Peyer's patch (tissue), 4 donors: Measurements from ENCODE around the gene SHISA5. TPM values are rescaled to one million over a fixed set of nuclear protein-coding genes. Genes with fewer than 3 reads are reported as not detected.

Source experiments
- DNase-seq, 3 donors: peaks; one replicate each; pipeline ENCODE4 v3.0.0-alpha.2; 2017 to 2019
- H3K27ac ChIP-seq, 4 donors: fragments of 200-600 bp; sonication (generic); one replicate each; pipeline ENCODE4 v1.5.1; 2016 to 2019
- H3K27me3 ChIP-seq, 2 donors: fragments of 200-600 bp; sonication (generic); one replicate each; pipeline ENCODE4 v1.5.1; 2019
- H3K36me3 ChIP-seq, 3 donors: fragments of 200-600 bp; sonication (generic); one replicate each; pipeline ENCODE4 v1.5.1; 2016 to 2019
- H3K4me1 ChIP-seq, 4 donors: fragments of 200-600 bp; sonication (generic); one replicate each; pipeline ENCODE4 v1.5.1; 2016 to 2019
- H3K4me3 ChIP-seq, 4 donors: fragments of 200-600 bp; sonication (generic); 1 replicate in 3 of 4; 2 replicates in 1 of 4; pipeline ENCODE4 v1.5.1; 2016 to 2019; ENCODE audit warnings: mild to moderate bottlenecking in 1 of 4
- H3K9me3 ChIP-seq, 4 donors: fragments of 200-600 bp; sonication (generic); one replicate each; pipeline ENCODE4 v1.5.1; 2016 to 2019; ENCODE audit warnings: mild to moderate bottlenecking in 1 of 4
- POLR2A ChIP-seq, 2 donors: fragments of 450-650 bp; IDR thresholded peaks; one replicate each; pipeline ENCODE4 v1.5.1; 2017; ENCODE audit warnings: antibody characterized with exemption in 2 of 2, mild to moderate bottlenecking in 2 of 2, moderate library complexity in 2 of 2
- total RNA-seq, 4 donors: library from RNA; depleted of rRNA; stranded (reverse); fragments of >200 nt; gene quantifications; one replicate each; pipeline ENCODE4 v1.1.0, GENCODE V29; 2016
- TF ChIP-seq, protein P1 (sequence below), 6 experiments: fragments of 450-650 bp in 4 of 6; fragments of 200-600 bp in 2 of 6; sonication (generic) in 1 of 6; IDR thresholded peaks; one replicate each; pipeline ENCODE4 v1.5.1; 2017 to 2019; ENCODE audit warnings: antibody characterized with exemption in 6 of 6, mild to moderate bottlenecking in 3 of 6, moderate library complexity in 1 of 6

SHISA5 gene
- total RNA-seq, 4 donors from 2014 or later, result 60.2 to 149 (median 110) TPM

- H3K4me3 ChIP-seq, result peak overlapping the region; percentile 78 to 99 (median 86)
- TF ChIP-seq POLR2A (IDR thresholded peaks at IDR 0.05), result peak; percentile 57 to 64
- TF ChIP-seq, protein P1, sequence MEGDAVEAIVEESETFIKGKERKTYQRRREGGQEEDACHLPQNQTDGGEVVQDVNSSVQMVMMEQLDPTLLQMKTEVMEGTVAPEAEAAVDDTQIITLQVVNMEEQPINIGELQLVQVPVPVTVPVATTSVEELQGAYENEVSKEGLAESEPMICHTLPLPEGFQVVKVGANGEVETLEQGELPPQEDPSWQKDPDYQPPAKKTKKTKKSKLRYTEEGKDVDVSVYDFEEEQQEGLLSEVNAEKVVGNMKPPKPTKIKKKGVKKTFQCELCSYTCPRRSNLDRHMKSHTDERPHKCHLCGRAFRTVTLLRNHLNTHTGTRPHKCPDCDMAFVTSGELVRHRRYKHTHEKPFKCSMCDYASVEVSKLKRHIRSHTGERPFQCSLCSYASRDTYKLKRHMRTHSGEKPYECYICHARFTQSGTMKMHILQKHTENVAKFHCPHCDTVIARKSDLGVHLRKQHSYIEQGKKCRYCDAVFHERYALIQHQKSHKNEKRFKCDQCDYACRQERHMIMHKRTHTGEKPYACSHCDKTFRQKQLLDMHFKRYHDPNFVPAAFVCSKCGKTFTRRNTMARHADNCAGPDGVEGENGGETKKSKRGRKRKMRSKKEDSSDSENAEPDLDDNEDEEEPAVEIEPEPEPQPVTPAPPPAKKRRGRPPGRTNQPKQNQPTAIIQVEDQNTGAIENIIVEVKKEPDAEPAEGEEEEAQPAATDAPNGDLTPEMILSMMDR (IDR thresholded peaks at IDR 0.05), result no peak
- DNase-seq, result peak in 2 of 3 donors; percentile 76 to 80
- H3K27me3 ChIP-seq, result no peaks in the 10 kb centered on the region
- peaks cover 0 to 12% (median 0%) of the 10 kb centered on the region in 3 donors for H3K36me3 ChIP-seq
- no peaks in the 10 kb centered on the region for H3K9me3 ChIP-seq
- peaks cover 0 to 52% (median 10%) of the 10 kb centered on the region in 4 donors for H3K4me1 ChIP-seq
- peak overlapping the region; percentile 73 to 98 (median 88) for H3K27ac ChIP-seq
Observed at GRCh38 chr3:48428572-48429316, 75.2 kb downstream of the SHISA5 start.

- H3K27ac ChIP-seq, result peak overlapping the region; percentile 73 to 98 (median 88)
- H3K4me1 ChIP-seq, result peaks cover 0 to 46% (median 10%) of the 10 kb centered on the region in 4 donors
- no peak for DNase-seq
- H3K27me3 ChIP-seq, result no peaks in the 10 kb centered on the region
- peak overlapping the region in 3 of 4 donors; percentile 78 to 99 (median 82) for H3K4me3 ChIP-seq
- H3K36me3 ChIP-seq, result peaks cover 0 to 19% (median 0%) of the 10 kb centered on the region in 3 donors
- no peak for TF ChIP-seq POLR2A (IDR thresholded peaks at IDR 0.05)
- TF ChIP-seq, protein P1 (IDR thresholded peaks at IDR 0.05), result no peak
- no peaks in the 10 kb centered on the region for H3K9me3 ChIP-seq
Observed at GRCh38 chr3:48428088-48428571, 75.8 kb downstream of the SHISA5 start.

DNA sequence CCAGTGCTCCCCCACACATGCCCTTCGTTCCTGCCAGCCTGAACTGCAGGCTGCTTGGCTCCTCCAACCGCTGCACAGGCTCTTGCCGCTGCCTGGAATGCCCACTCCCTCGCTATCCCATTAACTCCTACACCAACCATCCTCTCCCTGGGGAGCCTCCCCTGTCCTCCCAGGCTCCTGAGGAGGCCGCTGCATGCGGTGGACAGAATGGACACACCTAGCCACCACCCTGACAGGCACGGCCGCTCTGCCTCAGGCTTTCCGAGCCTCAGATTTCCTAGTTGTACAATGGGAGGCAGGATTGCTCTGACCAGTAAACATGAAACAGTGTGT lies 76.4 kb downstream of the SHISA5 start:
- Histone ChIP-seq H3K27ac (peak overlapping the region; percentile 38 to 98 (median 88)), H3K27me3 (no peaks in the 10 kb centered on the region), H3K9me3 (no peaks in the 10 kb centered on the region), H3K4me1 (peaks cover 0 to 46% (median 10%) of the 10 kb centered on the region in 4 donors), H3K36me3 (peaks cover 0 to 22% (median 0%) of the 10 kb centered on the region in 3 donors), H3K4me3 (peak overlapping the region in 3 of 4 donors; percentile 1 to 99 (median 78))
- DNase-seq, result peak in 1 of 3 donors; percentile 59
- TF ChIP-seq, protein P1 (IDR thresholded peaks at IDR 0.05), result no peak
- TF ChIP-seq POLR2A (IDR thresholded peaks at IDR 0.05), result no peak

GRCh38 chr3:48426944-48427629 lies 76.9 kb downstream of the SHISA5 start:
- H3K27ac ChIP-seq, result peak overlapping the region; percentile 38 to 98 (median 88)
- H3K9me3 ChIP-seq, result no peaks in the 10 kb centered on the region
- H3K36me3 ChIP-seq, result peaks cover 0 to 17% (median 0%) of the 10 kb centered on the region in 3 donors
- TF ChIP-seq, protein P1 (IDR thresholded peaks at IDR 0.05), result no peak
- TF ChIP-seq POLR2A (IDR thresholded peaks at IDR 0.05), result no peak
- H3K27me3 ChIP-seq, result no peaks in the 10 kb centered on the region
- peak in 1 of 3 donors; percentile 43 for DNase-seq
- peak overlapping the region in 2 of 4 donors; percentile 78 to 99 for H3K4me3 ChIP-seq
- H3K4me1 ChIP-seq, result peaks cover 0 to 46% (median 10%) of the 10 kb centered on the region in 4 donors

GRCh38 chr3:48426401-48426909 lies 77.5 kb downstream of the SHISA5 start:
- peaks cover 0 to 22% (median 0%) of the 10 kb centered on the region in 3 donors for H3K36me3 ChIP-seq
- H3K4me3 ChIP-seq, result peak overlapping the region in 1 of 4 donors; percentile 78
- H3K27ac ChIP-seq, result peak overlapping the region in 3 of 4 donors; percentile 38 to 95 (median 45)
- TF ChIP-seq POLR2A (IDR thresholded peaks at IDR 0.05), result no peak
- TF ChIP-seq, protein P1 (IDR thresholded peaks at IDR 0.05), result no peak
- H3K4me1 ChIP-seq, result peaks cover 0 to 46% (median 10%) of the 10 kb centered on the region in 4 donors
- H3K27me3 ChIP-seq, result no peaks in the 10 kb centered on the region
- no peak for DNase-seq
- no peaks in the 10 kb centered on the region for H3K9me3 ChIP-seq
